HL-60 (cell line): ENCODE measurements around the gene SPNS3.

Source experiments
- DNase-seq, 2 experiments: peaks; one replicate each; pipeline ENCODE4 v3.0.0-alpha.2; 2010 to 2020; ENCODE audit warnings: low read depth in 1 of 2, low spot score in 1 of 2
- H3K27ac ChIP-seq: fragments of 250-450 bp; sonication (Bioruptor Pico); replicated peaks from 2 replicates; pipeline ENCODE4 v1.5.1; 2020; ENCODE audit warnings: mild to moderate bottlenecking, moderate library complexity
- H3K27me3 ChIP-seq: fragments of 250-450 bp; sonication (Bioruptor Pico); 2 replicates; pipeline ENCODE4 v1.5.1; 2021; ENCODE audit warnings: mild to moderate bottlenecking, moderate library complexity; ENCODE audit not compliant: insufficient read depth, poor library complexity, severe bottlenecking
- H3K4me3 ChIP-seq: replicated peaks from 2 replicates; pipeline ENCODE4 v1.5.1; 2011; ENCODE audit warnings: mild to moderate bottlenecking, control low read depth, low read length; ENCODE audit not compliant: insufficient read depth
- CTCF ChIP-seq: IDR thresholded peaks from one replicate; pipeline ENCODE4 v1.5.1; 2011; ENCODE audit warnings: low read length, control low read depth, inconsistent platforms; ENCODE audit not compliant: insufficient read depth
- GABPA ChIP-seq: IDR thresholded peaks from 2 replicates; pipeline ENCODE4 v1.6.1; 2012; ENCODE audit warnings: low read depth
- POLR2AphosphoS5 ChIP-seq: IDR thresholded peaks from 2 replicates; pipeline ENCODE4 v1.6.1; 2012; ENCODE audit warnings: low read depth
- SPI1 ChIP-seq: IDR thresholded peaks from 2 replicates; pipeline ENCODE4 v1.6.1; 2012; ENCODE audit warnings: low read depth, mild to moderate bottlenecking, borderline replicate concordance
- TF ChIP-seq, protein P1 (sequence below): IDR thresholded peaks from 2 replicates; pipeline ENCODE4 v1.6.1; 2012; ENCODE audit warnings: low read depth; ENCODE audit not compliant: insufficient replicate concordance

The SPNS3 gene

GRCh38 chr17:4508207-4508606 is 74.5 kb downstream of the SPNS3 start:
- no peak for DNase-seq
- Histone ChIP-seq H3K4me3 (no peak overlapping the region), H3K27ac (no peak overlapping the region), H3K27me3 (no peaks in the 10 kb centered on the region)
- no peak for TF ChIP-seq CTCF
- TF ChIP-seq, protein P1, sequence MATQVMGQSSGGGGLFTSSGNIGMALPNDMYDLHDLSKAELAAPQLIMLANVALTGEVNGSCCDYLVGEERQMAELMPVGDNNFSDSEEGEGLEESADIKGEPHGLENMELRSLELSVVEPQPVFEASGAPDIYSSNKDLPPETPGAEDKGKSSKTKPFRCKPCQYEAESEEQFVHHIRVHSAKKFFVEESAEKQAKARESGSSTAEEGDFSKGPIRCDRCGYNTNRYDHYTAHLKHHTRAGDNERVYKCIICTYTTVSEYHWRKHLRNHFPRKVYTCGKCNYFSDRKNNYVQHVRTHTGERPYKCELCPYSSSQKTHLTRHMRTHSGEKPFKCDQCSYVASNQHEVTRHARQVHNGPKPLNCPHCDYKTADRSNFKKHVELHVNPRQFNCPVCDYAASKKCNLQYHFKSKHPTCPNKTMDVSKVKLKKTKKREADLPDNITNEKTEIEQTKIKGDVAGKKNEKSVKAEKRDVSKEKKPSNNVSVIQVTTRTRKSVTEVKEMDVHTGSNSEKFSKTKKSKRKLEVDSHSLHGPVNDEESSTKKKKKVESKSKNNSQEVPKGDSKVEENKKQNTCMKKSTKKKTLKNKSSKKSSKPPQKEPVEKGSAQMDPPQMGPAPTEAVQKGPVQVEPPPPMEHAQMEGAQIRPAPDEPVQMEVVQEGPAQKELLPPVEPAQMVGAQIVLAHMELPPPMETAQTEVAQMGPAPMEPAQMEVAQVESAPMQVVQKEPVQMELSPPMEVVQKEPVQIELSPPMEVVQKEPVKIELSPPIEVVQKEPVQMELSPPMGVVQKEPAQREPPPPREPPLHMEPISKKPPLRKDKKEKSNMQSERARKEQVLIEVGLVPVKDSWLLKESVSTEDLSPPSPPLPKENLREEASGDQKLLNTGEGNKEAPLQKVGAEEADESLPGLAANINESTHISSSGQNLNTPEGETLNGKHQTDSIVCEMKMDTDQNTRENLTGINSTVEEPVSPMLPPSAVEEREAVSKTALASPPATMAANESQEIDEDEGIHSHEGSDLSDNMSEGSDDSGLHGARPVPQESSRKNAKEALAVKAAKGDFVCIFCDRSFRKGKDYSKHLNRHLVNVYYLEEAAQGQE, result no peak
- TF ChIP-seq SPI1, result no peak
- TF ChIP-seq GABPA, result no peak
- TF ChIP-seq POLR2AphosphoS5, result no peak

DNA sequence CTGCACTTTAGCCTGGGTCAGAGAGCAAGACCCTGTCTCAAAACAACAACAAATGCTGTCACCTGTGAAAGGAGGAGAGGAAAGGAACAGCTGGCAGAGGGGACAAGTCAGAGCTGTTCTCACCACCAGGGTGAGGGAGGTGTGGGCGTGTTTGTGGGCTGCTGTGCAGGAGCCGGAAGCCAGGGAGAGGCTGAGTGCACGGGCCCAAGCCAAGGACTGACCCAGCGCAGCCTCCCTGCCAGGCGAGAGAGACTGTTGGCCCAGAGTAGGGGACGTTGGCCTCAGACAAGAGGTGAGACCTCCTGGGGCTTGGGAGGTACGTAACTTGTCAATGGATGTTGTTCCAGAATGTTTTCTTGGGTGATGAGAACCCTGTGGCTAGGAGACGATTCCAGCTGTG is 75.7 kb downstream of the SPNS3 start:
- TF ChIP-seq, protein P1, result no peak
- TF ChIP-seq SPI1 (no peak), CTCF (no peak), POLR2AphosphoS5 (no peak), GABPA (no peak)
- Histone ChIP-seq H3K27me3 (no peaks in the 10 kb centered on the region), H3K27ac (no peak overlapping the region), H3K4me3 (no peak overlapping the region)
- DNase-seq, result no peak

DNA sequence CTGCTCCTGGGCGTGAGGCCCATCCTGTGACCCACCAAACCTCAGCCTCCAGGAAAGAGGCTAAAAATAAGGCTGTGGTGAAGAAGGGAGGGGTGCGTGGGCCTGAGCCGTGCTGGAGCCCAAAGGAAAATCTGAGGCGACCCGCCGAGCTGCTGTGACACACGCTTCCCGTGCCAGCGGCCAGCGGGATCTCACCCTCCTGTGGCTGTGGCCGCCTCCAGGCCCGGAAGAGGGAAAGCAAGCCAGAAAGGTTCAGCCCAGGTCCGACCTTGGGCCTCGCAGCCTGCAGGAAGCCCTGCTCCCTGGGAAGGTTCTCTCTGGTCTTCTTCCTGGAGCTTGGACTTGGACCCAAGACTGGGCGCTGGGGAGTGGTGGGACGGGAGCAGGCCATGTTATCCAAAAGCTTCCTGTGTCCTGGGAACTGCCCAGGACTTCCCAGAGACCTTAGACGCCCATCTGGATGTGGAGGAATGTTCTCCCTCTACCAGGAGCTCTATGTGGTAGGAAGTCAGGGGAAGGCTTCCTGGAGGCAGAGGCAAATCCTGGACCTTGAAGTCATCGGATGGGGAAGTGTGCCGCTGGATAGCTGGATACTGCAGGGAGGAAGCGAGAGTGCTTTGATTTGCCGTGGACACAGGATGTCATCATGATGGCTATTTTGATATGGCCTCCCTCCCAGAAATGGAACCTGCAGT is 76.3 kb downstream of the SPNS3 start:
- Histone ChIP-seq H3K4me3 (no peak overlapping the region), H3K27ac (no peak overlapping the region), H3K27me3 (no peaks in the 10 kb centered on the region)
- DNase-seq, result no peak
- TF ChIP-seq POLR2AphosphoS5 (no peak), GABPA (no peak), SPI1 (no peak), CTCF (no peak)
- TF ChIP-seq, protein P1, result no peak
